Left ventricle myocardium inferior (tissue), 1 donor: Measurements from ENCODE around the gene NEDD4. TPM values are rescaled to one million over a fixed set of nuclear protein-coding genes. Genes with fewer than 3 reads are reported as not detected.
A peak's percentile ranks its signal among the peaks of the same experiment; 100 is the strongest.

Source experiments
- DNase-seq: peaks from one replicate; pipeline ENCODE4 v3.0.0-alpha.2; 2020
- H3K27ac ChIP-seq: fragments of 200-600 bp; replicated peaks from 2 replicates; pipeline ENCODE4 v1.8.0; 2021
- H3K27me3 ChIP-seq: fragments of 200-600 bp; 2 replicates; pipeline ENCODE4 v1.8.0; 2021; ENCODE audit warnings: low read depth
- H3K36me3 ChIP-seq: fragments of 200-600 bp; 2 replicates; pipeline ENCODE4 v1.8.0; 2021
- H3K4me1 ChIP-seq: fragments of 200-600 bp; 2 replicates; pipeline ENCODE4 v1.8.0; 2021
- H3K4me3 ChIP-seq: fragments of 200-600 bp; 2 replicates; pipeline ENCODE4 v1.8.0; 2021; ENCODE audit warnings: mild to moderate bottlenecking, moderate library complexity
- H3K9me3 ChIP-seq: fragments of 200-600 bp; replicated peaks from 2 replicates; pipeline ENCODE4 v1.8.0; 2021
- intact Hi-C: fragments of 100-400 bp; cut with micrococcal nuclease; formaldehyde crosslinking; loops from one replicate; pipeline ENCODE4 v1.11.0; 2022
- total RNA-seq: library from RNA; stranded (reverse); fragmentation: NEBNext Ultra II Directional; extraction: Animal tissue kit (Norgen Biotek cat#: 25700); gene quantifications from one replicate; pipeline ENCODE4 v1.2.1, GENCODE V29; 2021
- TF ChIP-seq, protein P1 (sequence below): fragments of 200-600 bp; IDR thresholded peaks from 2 replicates; pipeline ENCODE4 v1.8.0; 2021; ENCODE audit warnings: antibody characterized with exemption, mild to moderate bottlenecking, borderline replicate concordance
- donor health status: DM: no; HTN: yes; CAD: no; lungs with severe emphysema.

The NEDD4 gene
- total RNA-seq, 1 donor from 2014 or later = 8.1 TPM

DNA sequence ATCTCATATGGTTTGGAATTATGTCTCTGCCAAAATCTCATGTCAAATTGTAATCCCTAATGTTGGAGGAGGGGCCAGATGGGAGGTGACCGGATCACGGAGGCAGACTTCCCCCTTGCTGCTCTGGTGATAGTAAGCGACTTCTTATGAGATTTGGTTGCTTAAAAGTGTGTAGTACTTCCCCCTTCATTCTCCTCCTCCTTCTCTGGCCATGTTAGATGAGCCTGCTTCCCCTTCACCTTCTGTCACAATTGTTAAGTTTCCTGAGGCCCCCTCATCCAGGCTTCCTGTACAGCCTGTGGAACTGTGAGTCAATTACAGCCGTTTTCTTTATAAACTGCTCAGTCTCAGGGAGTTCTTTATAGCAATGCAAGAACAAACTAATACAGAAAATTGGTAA lies 51.1 kb downstream of the NEDD4 start:
- TF ChIP-seq, protein P1, sequence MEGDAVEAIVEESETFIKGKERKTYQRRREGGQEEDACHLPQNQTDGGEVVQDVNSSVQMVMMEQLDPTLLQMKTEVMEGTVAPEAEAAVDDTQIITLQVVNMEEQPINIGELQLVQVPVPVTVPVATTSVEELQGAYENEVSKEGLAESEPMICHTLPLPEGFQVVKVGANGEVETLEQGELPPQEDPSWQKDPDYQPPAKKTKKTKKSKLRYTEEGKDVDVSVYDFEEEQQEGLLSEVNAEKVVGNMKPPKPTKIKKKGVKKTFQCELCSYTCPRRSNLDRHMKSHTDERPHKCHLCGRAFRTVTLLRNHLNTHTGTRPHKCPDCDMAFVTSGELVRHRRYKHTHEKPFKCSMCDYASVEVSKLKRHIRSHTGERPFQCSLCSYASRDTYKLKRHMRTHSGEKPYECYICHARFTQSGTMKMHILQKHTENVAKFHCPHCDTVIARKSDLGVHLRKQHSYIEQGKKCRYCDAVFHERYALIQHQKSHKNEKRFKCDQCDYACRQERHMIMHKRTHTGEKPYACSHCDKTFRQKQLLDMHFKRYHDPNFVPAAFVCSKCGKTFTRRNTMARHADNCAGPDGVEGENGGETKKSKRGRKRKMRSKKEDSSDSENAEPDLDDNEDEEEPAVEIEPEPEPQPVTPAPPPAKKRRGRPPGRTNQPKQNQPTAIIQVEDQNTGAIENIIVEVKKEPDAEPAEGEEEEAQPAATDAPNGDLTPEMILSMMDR = no peak
- Histone ChIP-seq H3K4me1 (no peaks in the 10 kb centered on the region), H3K27me3 (no peaks in the 10 kb centered on the region), H3K27ac (no peak overlapping the region), H3K9me3 (peaks cover 39% of the 10 kb centered on the region), H3K36me3 (peaks cover 11% of the 10 kb centered on the region), H3K4me3 (no peak overlapping the region)
- intact Hi-C loops = no loop called here
- DNase-seq = no peak

GRCh38 chr15:55937040-55937439 lies 56.4 kb downstream of the NEDD4 start:
- TF ChIP-seq, protein P1 = no peak
- H3K27me3 ChIP-seq = no peaks in the 10 kb centered on the region
- peaks cover 37% of the 10 kb centered on the region for H3K9me3 ChIP-seq
- intact Hi-C loops = no loop called here
- H3K36me3 ChIP-seq = no peaks in the 10 kb centered on the region
- DNase-seq = no peak
- no peaks in the 10 kb centered on the region for H3K4me1 ChIP-seq
- no peak overlapping the region for H3K4me3 ChIP-seq
- no peak overlapping the region for H3K27ac ChIP-seq

GRCh38 chr15:55928955-55929354 lies 64.5 kb downstream of the NEDD4 start:
- Histone ChIP-seq H3K36me3 (no peaks in the 10 kb centered on the region), H3K9me3 (peaks cover 13% of the 10 kb centered on the region), H3K27me3 (no peaks in the 10 kb centered on the region), H3K4me1 (no peaks in the 10 kb centered on the region), H3K4me3 (no peak overlapping the region), H3K27ac (no peak overlapping the region)
- intact Hi-C loops = no loop called here
- TF ChIP-seq, protein P1 = no peak
- DNase-seq = no peak

DNA sequence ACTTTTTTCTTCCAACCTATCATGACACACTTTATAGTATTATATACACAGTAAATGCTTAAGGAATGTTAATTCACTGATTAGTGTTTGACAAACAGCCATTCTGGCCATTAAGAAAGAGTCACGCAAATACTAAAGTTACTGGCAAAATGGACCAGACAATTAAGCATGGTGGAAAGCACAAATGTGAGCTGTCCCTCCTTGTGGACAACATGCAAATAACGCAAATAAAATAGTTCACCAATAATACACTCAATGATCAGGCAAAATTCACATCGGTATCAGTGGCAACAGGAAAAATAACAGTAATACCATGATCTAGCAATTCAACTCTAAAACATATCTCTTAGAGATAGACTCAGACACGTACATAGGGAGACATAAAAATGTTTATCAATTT lies 71.7 kb downstream of the NEDD4 start:
- Histone ChIP-seq H3K27ac (no peak overlapping the region), H3K4me3 (no peak overlapping the region), H3K27me3 (no peaks in the 10 kb centered on the region), H3K36me3 (no peaks in the 10 kb centered on the region), H3K4me1 (peaks cover 10% of the 10 kb centered on the region), H3K9me3 (no peaks in the 10 kb centered on the region)
- intact Hi-C loops = no loop called here
- TF ChIP-seq, protein P1 = no peak
- DNase-seq = no peak

DNA sequence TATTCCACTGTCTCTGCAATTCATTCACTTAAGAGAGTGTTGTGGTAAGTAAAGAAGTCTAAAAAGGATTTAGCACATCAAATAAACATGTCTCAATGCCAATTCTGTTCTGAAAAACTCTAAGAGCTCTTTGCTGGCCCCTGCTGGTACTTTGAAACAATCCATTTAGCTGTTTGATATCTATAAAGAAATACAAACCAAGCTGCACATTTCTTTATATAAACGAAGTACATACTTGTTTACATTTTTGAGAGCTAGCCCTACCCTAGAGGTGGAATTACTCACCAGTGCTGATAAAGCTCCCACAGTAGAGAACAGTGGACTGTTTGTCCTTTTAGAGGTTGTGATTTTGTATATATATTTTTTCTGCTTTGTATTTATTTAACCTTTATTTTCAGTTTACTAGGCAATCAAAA lies 75.5 kb downstream of the NEDD4 start:
- intact Hi-C loops = no loop called here
- Histone ChIP-seq H3K9me3 (no peaks in the 10 kb centered on the region), H3K27ac (no peak overlapping the region), H3K4me1 (peaks cover 14% of the 10 kb centered on the region), H3K27me3 (no peaks in the 10 kb centered on the region), H3K36me3 (no peaks in the 10 kb centered on the region), H3K4me3 (no peak overlapping the region)
- TF ChIP-seq, protein P1 = peak; percentile 65
- DNase-seq = no peak
